ENCODE results near the gene SLC24A4. TPM values are rescaled to one million over a fixed set of nuclear protein-coding genes. Genes with fewer than 3 reads are reported as not detected.

SLC24A4 gene
- total and polyA plus RNA-seq, 4 donors = 0.25 to 2.9 (median 0.63) TPM

GRCh38 chr14:92481386-92481785, 158.4 kb downstream of the SLC24A4 start:
- no peaks in the 10 kb centered on the region for H3K4me1 ChIP-seq (ENCODE audit: control insufficient read depth in 1 of 2, insufficient read depth in 2 of 2, low read length in 2 of 2)
- no peaks in the 10 kb centered on the region for H3K9me3 ChIP-seq (ENCODE audit: control insufficient read depth, low read length)
- no peak overlapping the region for H3K27ac ChIP-seq (ENCODE audit: low read depth in 1 of 2, low read length in 2 of 2)
- H3K36me3 ChIP-seq (ENCODE audit: control insufficient read depth in 1 of 2, insufficient read depth in 2 of 2, low read length in 1 of 2) = no peaks in the 10 kb centered on the region
- intact Hi-C loops (cut with DNase I) = no loop called here
- no peak overlapping the region for H3K4me3 ChIP-seq (ENCODE audit: low read length in 2 of 2)
- DNase-seq (no peak), ATAC-seq (ENCODE audit: low FRiP score) (no peak)
- H3K27me3 ChIP-seq (ENCODE audit: control insufficient read depth in 1 of 2, insufficient read depth in 2 of 2, low read length in 1 of 2) = no peaks in the 10 kb centered on the region
- 12 to 31% methylated on average over 1 of the region's 1 CpG for WGBS, 2 donors

- intact Hi-C loops (cut with DNase I) = no loop called here
- Histone ChIP-seq H3K9me3 (ENCODE audit: control insufficient read depth, low read length) (no peaks in the 10 kb centered on the region), H3K4me1 (ENCODE audit: control insufficient read depth in 1 of 2, insufficient read depth in 2 of 2, low read length in 2 of 2) (no peaks in the 10 kb centered on the region), H3K4me3 (ENCODE audit: low read length in 2 of 2) (no peak overlapping the region), H3K27ac (ENCODE audit: low read depth in 1 of 2, low read length in 2 of 2) (no peak overlapping the region), H3K36me3 (ENCODE audit: control insufficient read depth in 1 of 2, insufficient read depth in 2 of 2, low read length in 1 of 2) (no peaks in the 10 kb centered on the region), H3K27me3 (ENCODE audit: control insufficient read depth in 1 of 2, insufficient read depth in 2 of 2, low read length in 1 of 2) (no peaks in the 10 kb centered on the region)
- WGBS, 2 donors = 46 to 52% methylated on average over 1 of the region's 1 CpG
- DNase-seq (no peak), ATAC-seq (ENCODE audit: low FRiP score) (no peak)
These were observed 159.0 kb downstream of the SLC24A4 start for GRCh38 chr14:92481811-92482555.

GRCh38 chr14:92482621-92483319, 159.8 kb downstream of the SLC24A4 start:
- 94 to 98% methylated on average over 9 of the region's 9 CpGs for WGBS, 2 donors
- Histone ChIP-seq H3K9me3 (ENCODE audit: control insufficient read depth, low read length) (no peaks in the 10 kb centered on the region), H3K4me3 (ENCODE audit: low read length in 2 of 2) (no peak overlapping the region), H3K36me3 (ENCODE audit: control insufficient read depth in 1 of 2, insufficient read depth in 2 of 2, low read length in 1 of 2) (no peaks in the 10 kb centered on the region), H3K27me3 (ENCODE audit: control insufficient read depth in 1 of 2, insufficient read depth in 2 of 2, low read length in 1 of 2) (no peaks in the 10 kb centered on the region), H3K27ac (ENCODE audit: low read depth in 1 of 2, low read length in 2 of 2) (no peak overlapping the region), H3K4me1 (ENCODE audit: control insufficient read depth in 1 of 2, insufficient read depth in 2 of 2, low read length in 2 of 2) (no peaks in the 10 kb centered on the region)
- intact Hi-C loops (cut with DNase I) = no loop called here
- ATAC-seq (ENCODE audit: low FRiP score) (no peak), DNase-seq (no peak)

GRCh38 chr14:92484132-92484823, 161.3 kb downstream of the SLC24A4 start:
- DNase-seq = no peak
- ATAC-seq (ENCODE audit: low FRiP score) = no peak
- H3K9me3 ChIP-seq (ENCODE audit: control insufficient read depth, low read length) = no peaks in the 10 kb centered on the region
- H3K36me3 ChIP-seq (ENCODE audit: control insufficient read depth in 1 of 2, insufficient read depth in 2 of 2, low read length in 1 of 2) = no peaks in the 10 kb centered on the region
- no peaks in the 10 kb centered on the region for H3K4me1 ChIP-seq (ENCODE audit: control insufficient read depth in 1 of 2, insufficient read depth in 2 of 2, low read length in 2 of 2)
- WGBS, 2 donors = 95 to 96% methylated on average over 7 of the region's 7 CpGs
- no peaks in the 10 kb centered on the region for H3K27me3 ChIP-seq (ENCODE audit: control insufficient read depth in 1 of 2, insufficient read depth in 2 of 2, low read length in 1 of 2)
- H3K27ac ChIP-seq (ENCODE audit: low read depth in 1 of 2, low read length in 2 of 2) = no peak overlapping the region
- no peak overlapping the region for H3K4me3 ChIP-seq (ENCODE audit: low read length in 2 of 2)
- intact Hi-C loops (cut with DNase I) = no loop called here

GRCh38 chr14:92486881-92487280, 163.9 kb downstream of the SLC24A4 start:
- no peak overlapping the region for H3K4me3 ChIP-seq (ENCODE audit: low read length in 2 of 2)
- H3K36me3 ChIP-seq (ENCODE audit: control insufficient read depth in 1 of 2, insufficient read depth in 2 of 2, low read length in 1 of 2) = no peaks in the 10 kb centered on the region
- DNase-seq (no peak), ATAC-seq (ENCODE audit: low FRiP score) (no peak)
- intact Hi-C loops (cut with DNase I) = no loop called here
- H3K9me3 ChIP-seq (ENCODE audit: control insufficient read depth, low read length) = no peaks in the 10 kb centered on the region
- no peak overlapping the region for H3K27ac ChIP-seq (ENCODE audit: low read depth in 1 of 2, low read length in 2 of 2)
- H3K27me3 ChIP-seq (ENCODE audit: control insufficient read depth in 1 of 2, insufficient read depth in 2 of 2, low read length in 1 of 2) = no peaks in the 10 kb centered on the region
- 47% methylated on average over 4 of the region's 4 CpGs for WGBS, 2 donors
- H3K4me1 ChIP-seq (ENCODE audit: control insufficient read depth in 1 of 2, insufficient read depth in 2 of 2, low read length in 2 of 2) = no peaks in the 10 kb centered on the region

- ATAC-seq (ENCODE audit: low FRiP score) (no peak), DNase-seq (no peak)
- Histone ChIP-seq H3K36me3 (ENCODE audit: control insufficient read depth in 1 of 2, insufficient read depth in 2 of 2, low read length in 1 of 2) (no peaks in the 10 kb centered on the region), H3K27ac (ENCODE audit: low read depth in 1 of 2, low read length in 2 of 2) (no peak overlapping the region), H3K9me3 (ENCODE audit: control insufficient read depth, low read length) (no peaks in the 10 kb centered on the region), H3K4me1 (ENCODE audit: control insufficient read depth in 1 of 2, insufficient read depth in 2 of 2, low read length in 2 of 2) (no peaks in the 10 kb centered on the region), H3K4me3 (ENCODE audit: low read length in 2 of 2) (no peak overlapping the region), H3K27me3 (ENCODE audit: control insufficient read depth in 1 of 2, insufficient read depth in 2 of 2, low read length in 1 of 2) (no peaks in the 10 kb centered on the region)
- WGBS, 2 donors = 85 to 90% methylated on average over 10 of the region's 10 CpGs
- intact Hi-C loops (cut with DNase I) = no loop called here
These were observed 164.7 kb downstream of the SLC24A4 start for GRCh38 chr14:92487513-92488133.

GRCh38 chr14:92489394-92490238, 166.7 kb downstream of the SLC24A4 start:
- no peaks in the 10 kb centered on the region for H3K4me1 ChIP-seq (ENCODE audit: control insufficient read depth in 1 of 2, insufficient read depth in 2 of 2, low read length in 2 of 2)
- no peaks in the 10 kb centered on the region for H3K27me3 ChIP-seq (ENCODE audit: control insufficient read depth in 1 of 2, insufficient read depth in 2 of 2, low read length in 1 of 2)
- no peak overlapping the region for H3K27ac ChIP-seq (ENCODE audit: low read depth in 1 of 2, low read length in 2 of 2)
- intact Hi-C loops (cut with DNase I) = no loop called here
- no peak overlapping the region for H3K4me3 ChIP-seq (ENCODE audit: low read length in 2 of 2)
- no peaks in the 10 kb centered on the region for H3K9me3 ChIP-seq (ENCODE audit: control insufficient read depth, low read length)
- H3K36me3 ChIP-seq (ENCODE audit: control insufficient read depth in 1 of 2, insufficient read depth in 2 of 2, low read length in 1 of 2) = no peaks in the 10 kb centered on the region
- 93 to 94% methylated on average over 21 of the region's 21 CpGs for WGBS, 2 donors
- no peak for DNase-seq
- ATAC-seq (ENCODE audit: low FRiP score) = no peak

Data from aorta (tissue), 5 donors.